H9 (cell line): Measurements from ENCODE around the gene BCL2L14. TPM values are rescaled to one million over a fixed set of nuclear protein-coding genes. Genes with fewer than 3 reads are reported as not detected.

Source experiments
- DNase-seq: peaks from one replicate; pipeline ENCODE4 v3.0.0-alpha.2; 2017
- H2AFZ ChIP-seq: one replicate; pipeline ENCODE4 v1.6.1; 2013; ENCODE audit warnings: mild to moderate bottlenecking, low read length, control low read depth, moderate library complexity
- H2AK5ac ChIP-seq: 2 replicates; pipeline ENCODE4 v1.6.1; 2013; ENCODE audit warnings: low read length, control low read depth, mixed read lengths; ENCODE audit not compliant: insufficient read length
- H2BK120ac ChIP-seq: one replicate; pipeline ENCODE4 v1.6.1; 2013; ENCODE audit warnings: low read depth, mild to moderate bottlenecking, low read length, control low read depth, inconsistent platforms; ENCODE audit not compliant: poor library complexity, severe bottlenecking
- H2BK12ac ChIP-seq: 2 replicates; pipeline ENCODE4 v1.6.1; 2013; ENCODE audit warnings: low read length, control low read depth, mixed read lengths, low read depth; ENCODE audit not compliant: insufficient read length
- H2BK15ac ChIP-seq: 2 replicates; pipeline ENCODE4 v1.6.1; 2013; ENCODE audit warnings: low read depth, low read length, control low read depth
- H2BK20ac ChIP-seq: one replicate; pipeline ENCODE4 v1.6.1; 2013; ENCODE audit warnings: low read depth, mild to moderate bottlenecking, low read length, control low read depth, inconsistent platforms; ENCODE audit not compliant: poor library complexity, severe bottlenecking
- H2BK5ac ChIP-seq: 2 replicates; pipeline ENCODE4 v1.6.1; 2013; ENCODE audit warnings: low read length, control low read depth, mixed read lengths; ENCODE audit not compliant: insufficient read length
- H3K14ac ChIP-seq: 2 replicates; pipeline ENCODE4 v1.6.1; 2013; ENCODE audit warnings: low read length, control low read depth; ENCODE audit not compliant: insufficient read depth
- H3K18ac ChIP-seq: 2 replicates; pipeline ENCODE4 v1.6.1; 2013; ENCODE audit warnings: low read depth, mild to moderate bottlenecking, mixed read lengths, low read length, control low read depth; ENCODE audit not compliant: insufficient read length
- H3K23ac ChIP-seq: 2 replicates; pipeline ENCODE4 v1.6.1; 2013; ENCODE audit warnings: low read length, control low read depth, mixed read lengths, low read depth; ENCODE audit not compliant: insufficient read length
- H3K23me2 ChIP-seq: 2 replicates; pipeline ENCODE4 v1.6.1; 2013; ENCODE audit warnings: low read depth, mild to moderate bottlenecking, mixed read lengths, low read length, control low read depth; ENCODE audit not compliant: insufficient read length, poor library complexity, severe bottlenecking
- H3K27ac ChIP-seq: 2 replicates; pipeline ENCODE4 v1.5.1; 2013; ENCODE audit warnings: low read length, control low read depth, mixed read lengths, low read depth; ENCODE audit not compliant: insufficient read length
- H3K27me3 ChIP-seq: 2 replicates; pipeline ENCODE4 v1.6.1; 2013; ENCODE audit warnings: low read length, control low read depth, inconsistent platforms; ENCODE audit not compliant: insufficient read depth
- H3K4ac ChIP-seq: 2 replicates; pipeline ENCODE4 v1.6.1; 2013; ENCODE audit warnings: low read depth, mild to moderate bottlenecking, control low read depth, inconsistent platforms, low read length, moderate library complexity
- H3K4me1 ChIP-seq: 2 replicates; pipeline ENCODE4 v1.6.1; 2013; ENCODE audit warnings: low read length, control low read depth, inconsistent platforms; ENCODE audit not compliant: insufficient read depth
- H3K4me2 ChIP-seq: 2 replicates; pipeline ENCODE4 v1.6.1; 2013; ENCODE audit warnings: low read length, control low read depth, mixed read lengths; ENCODE audit not compliant: insufficient read length, insufficient read depth
- H3K56ac ChIP-seq: 2 replicates; pipeline ENCODE4 v1.6.1; 2013; ENCODE audit warnings: low read depth, mild to moderate bottlenecking, mixed read lengths, low read length, control low read depth; ENCODE audit not compliant: insufficient read length
- H3K79me1 ChIP-seq: 2 replicates; pipeline ENCODE4 v1.6.1; 2013; ENCODE audit warnings: low read depth, mild to moderate bottlenecking, moderate library complexity, low read length, control low read depth, inconsistent platforms; ENCODE audit not compliant: insufficient read depth, poor library complexity, severe bottlenecking
- H3K79me2 ChIP-seq: 2 replicates; pipeline ENCODE4 v1.6.1; 2013; ENCODE audit warnings: low read length, control low read depth, inconsistent platforms; ENCODE audit not compliant: insufficient read depth
- H3K9ac ChIP-seq: 2 replicates; pipeline ENCODE4 v1.6.1; 2013; ENCODE audit warnings: low read length, control low read depth, mixed read lengths; ENCODE audit not compliant: insufficient read length; ENCODE audit errors: extremely low read depth
- H3K9me3 ChIP-seq: one replicate; pipeline ENCODE4 v1.6.1; 2013; ENCODE audit warnings: low read depth, low read length, inconsistent platforms; ENCODE audit not compliant: control insufficient read depth
- H3T11ph ChIP-seq: one replicate; pipeline ENCODE4 v1.6.1; 2013; ENCODE audit warnings: mild to moderate bottlenecking, low read length, control low read depth, inconsistent platforms
- H4K20me1 ChIP-seq: one replicate; pipeline ENCODE4 v1.6.1; 2013; ENCODE audit not compliant: control insufficient read depth, insufficient read length, insufficient read depth
- H4K5ac ChIP-seq: 2 replicates; pipeline ENCODE4 v1.6.1; 2013; ENCODE audit warnings: low read depth, mild to moderate bottlenecking, mixed read lengths, low read length, control low read depth; ENCODE audit not compliant: insufficient read length
- H4K8ac ChIP-seq: replicated peaks from 2 replicates; pipeline ENCODE4 v1.6.1; 2013; ENCODE audit warnings: low read length, control low read depth, mixed read lengths, low read depth; ENCODE audit not compliant: insufficient read length
- H4K91ac ChIP-seq: 2 replicates; pipeline ENCODE4 v1.6.1; 2013; ENCODE audit warnings: low read depth, mild to moderate bottlenecking, moderate library complexity, mixed read lengths, low read length, control low read depth; ENCODE audit not compliant: insufficient read length
- H3K27ac Mint-ChIP-seq, 3 experiments: 2 replicates in 2 of 3; 3 replicates in 1 of 3; pipeline ENCODE4 v1.8.0; 2020 to 2021; ENCODE audit warnings: mixed read lengths in 3 of 3, mild to moderate bottlenecking in 1 of 3, moderate library complexity in 1 of 3
- H3K27me3 Mint-ChIP-seq: 2 replicates; pipeline ENCODE4 v1.8.0; 2021; ENCODE audit warnings: low read depth, mild to moderate bottlenecking, moderate library complexity, mixed read lengths
- H3K36me3 Mint-ChIP-seq, 3 experiments: 2 replicates in 2 of 3; 3 replicates in 1 of 3; pipeline ENCODE4 v1.8.0; 2020 to 2021; ENCODE audit warnings: low read depth in 3 of 3, mixed read lengths in 3 of 3; ENCODE audit not compliant: insufficient read depth in 1 of 3
- H3K4me1 Mint-ChIP-seq, 2 experiments: 2 replicates each; pipeline ENCODE4 v1.8.0; 2020; ENCODE audit warnings: mixed read lengths in 2 of 2
- H3K4me3 Mint-ChIP-seq, 2 experiments: 2 replicates in 1 of 2; 3 replicates in 1 of 2; pipeline ENCODE4 v1.8.0; 2020 to 2021; ENCODE audit warnings: mild to moderate bottlenecking in 2 of 2, mixed read lengths in 2 of 2, moderate library complexity in 1 of 2
- H3K9me3 Mint-ChIP-seq, 2 experiments: 2 replicates in 1 of 2; 3 replicates in 1 of 2; pipeline ENCODE4 v1.8.0; 2020; ENCODE audit warnings: mild to moderate bottlenecking in 2 of 2, mixed read lengths in 2 of 2, moderate library complexity in 1 of 2
- CTCF ChIP-seq: fragments of 200-600 bp; sonication (generic); conservative IDR thresholded peaks from 3 replicates; pipeline ENCODE4 v1.8.0; 2021; ENCODE audit warnings: antibody characterized with exemption, mild to moderate bottlenecking
- WGBS: extraction: QIAGEN DNeasy Blood & Tissue Kit; methylation state at CpG from one replicate; pipeline ENCODE4 v1.1.7; 2013; ENCODE audit warnings: missing lambda C conversion rate, low lambda C conversion rate, mixed read lengths; ENCODE audit not compliant: insufficient read length; ENCODE audit errors: extremely low coverage; 5-methylcytosine and 5-hydroxymethylcytosine counted together
- total RNA-seq: library from RNA; stranded (reverse); gene quantifications from 2 replicates; pipeline ENCODE4 v1.2.1, GENCODE V29; 2021

Gene BCL2L14
- total RNA-seq, 1 experiment from 2014 or later, result 0.28 TPM

- no peaks in the 10 kb centered on the region for H3K79me2 ChIP-seq
- WGBS, result no CpG with 5 or more reads among the region's 27 CpGs
- H2BK15ac ChIP-seq, result no peak overlapping the region
- H4K5ac ChIP-seq, result no peak overlapping the region
- DNase-seq, result peak; percentile 88
- H3K4me2 ChIP-seq, result peak overlapping the region; percentile 74
- no peak overlapping the region for H3K56ac ChIP-seq
- peak overlapping the region; percentile 91 for H3K14ac ChIP-seq
- H3K18ac ChIP-seq, result peak overlapping the region; percentile 68
- no peaks in the 10 kb centered on the region; a peak in 3 of 7 replicates for H3K36me3 Mint-ChIP-seq
- peaks cover 4% of the 10 kb centered on the region for H3K23me2 ChIP-seq
- no peak overlapping the region for H2AK5ac ChIP-seq
- no peak overlapping the region for H3T11ph ChIP-seq
- H4K91ac ChIP-seq, result no peak overlapping the region
- H3K4me1 Mint-ChIP-seq, result peaks cover 7 to 8% of the 10 kb centered on the region in 2 experiments
- no peak overlapping the region for H3K27ac ChIP-seq
- no peaks in the 10 kb centered on the region for H4K20me1 ChIP-seq
- TF ChIP-seq CTCF, result peak; percentile 89
- peak overlapping the region; percentile 53 to 64 for H3K4me3 Mint-ChIP-seq
- peaks cover 5% of the 10 kb centered on the region for H3K27me3 Mint-ChIP-seq
- H3K9me3 Mint-ChIP-seq, result peaks cover 2 to 10% of the 10 kb centered on the region in 2 experiments; a peak in 2 of 5 replicates
- peak overlapping the region; percentile 56 for H2BK12ac ChIP-seq
- no peak overlapping the region for H3K23ac ChIP-seq
- H3K27ac Mint-ChIP-seq, result peak overlapping the region in 2 of 3 experiments; percentile 49 to 62; a peak in 3 of 7 replicates
- H2AFZ ChIP-seq, result peak overlapping the region; percentile 97
- H3K79me1 ChIP-seq, result no peaks in the 10 kb centered on the region
- no peak overlapping the region for H2BK20ac ChIP-seq
- no peaks in the 10 kb centered on the region for H3K9me3 ChIP-seq
- H4K8ac ChIP-seq, result no peak overlapping the region
- no peaks in the 10 kb centered on the region for H3K27me3 ChIP-seq
- H2BK120ac ChIP-seq, result no peak overlapping the region
- peak overlapping the region; percentile 38 for H3K9ac ChIP-seq
- no peak overlapping the region for H2BK5ac ChIP-seq
- H3K4me1 ChIP-seq, result peaks cover 2% of the 10 kb centered on the region; the same call in 1 of the 2 replicates
- H3K4ac ChIP-seq, result no peak overlapping the region
These were observed 37.6 kb upstream of the BCL2L14 start for GRCh38 chr12:12032851-12033797.
